H9 (cell line): ENCODE measurements around the gene MED31. TPM values are rescaled to one million over a fixed set of nuclear protein-coding genes. Genes with fewer than 3 reads are reported as not detected.

Experiments used
- DNase-seq: peaks from one replicate; pipeline ENCODE4 v3.0.0-alpha.2; 2017
- H2AFZ ChIP-seq: one replicate; pipeline ENCODE4 v1.6.1; 2013; ENCODE audit warnings: mild to moderate bottlenecking, low read length, control low read depth, moderate library complexity
- H2AK5ac ChIP-seq: 2 replicates; pipeline ENCODE4 v1.6.1; 2013; ENCODE audit warnings: low read length, control low read depth, mixed read lengths; ENCODE audit not compliant: insufficient read length
- H2BK120ac ChIP-seq: one replicate; pipeline ENCODE4 v1.6.1; 2013; ENCODE audit warnings: low read depth, mild to moderate bottlenecking, low read length, control low read depth, inconsistent platforms; ENCODE audit not compliant: poor library complexity, severe bottlenecking
- H2BK12ac ChIP-seq: 2 replicates; pipeline ENCODE4 v1.6.1; 2013; ENCODE audit warnings: low read length, control low read depth, mixed read lengths, low read depth; ENCODE audit not compliant: insufficient read length
- H2BK15ac ChIP-seq: 2 replicates; pipeline ENCODE4 v1.6.1; 2013; ENCODE audit warnings: low read depth, low read length, control low read depth
- H2BK20ac ChIP-seq: one replicate; pipeline ENCODE4 v1.6.1; 2013; ENCODE audit warnings: low read depth, mild to moderate bottlenecking, low read length, control low read depth, inconsistent platforms; ENCODE audit not compliant: poor library complexity, severe bottlenecking
- H2BK5ac ChIP-seq: 2 replicates; pipeline ENCODE4 v1.6.1; 2013; ENCODE audit warnings: low read length, control low read depth, mixed read lengths; ENCODE audit not compliant: insufficient read length
- H3K14ac ChIP-seq: 2 replicates; pipeline ENCODE4 v1.6.1; 2013; ENCODE audit warnings: low read length, control low read depth; ENCODE audit not compliant: insufficient read depth
- H3K18ac ChIP-seq: 2 replicates; pipeline ENCODE4 v1.6.1; 2013; ENCODE audit warnings: low read depth, mild to moderate bottlenecking, mixed read lengths, low read length, control low read depth; ENCODE audit not compliant: insufficient read length
- H3K23ac ChIP-seq: 2 replicates; pipeline ENCODE4 v1.6.1; 2013; ENCODE audit warnings: low read length, control low read depth, mixed read lengths, low read depth; ENCODE audit not compliant: insufficient read length
- H3K23me2 ChIP-seq: 2 replicates; pipeline ENCODE4 v1.6.1; 2013; ENCODE audit warnings: low read depth, mild to moderate bottlenecking, mixed read lengths, low read length, control low read depth; ENCODE audit not compliant: insufficient read length, poor library complexity, severe bottlenecking
- H3K27ac ChIP-seq: 2 replicates; pipeline ENCODE4 v1.5.1; 2013; ENCODE audit warnings: low read length, control low read depth, mixed read lengths, low read depth; ENCODE audit not compliant: insufficient read length
- H3K27me3 ChIP-seq: 2 replicates; pipeline ENCODE4 v1.6.1; 2013; ENCODE audit warnings: low read length, control low read depth, inconsistent platforms; ENCODE audit not compliant: insufficient read depth
- H3K4ac ChIP-seq: 2 replicates; pipeline ENCODE4 v1.6.1; 2013; ENCODE audit warnings: low read depth, mild to moderate bottlenecking, control low read depth, inconsistent platforms, low read length, moderate library complexity
- H3K4me1 ChIP-seq: 2 replicates; pipeline ENCODE4 v1.6.1; 2013; ENCODE audit warnings: low read length, control low read depth, inconsistent platforms; ENCODE audit not compliant: insufficient read depth
- H3K4me2 ChIP-seq: 2 replicates; pipeline ENCODE4 v1.6.1; 2013; ENCODE audit warnings: low read length, control low read depth, mixed read lengths; ENCODE audit not compliant: insufficient read length, insufficient read depth
- H3K56ac ChIP-seq: 2 replicates; pipeline ENCODE4 v1.6.1; 2013; ENCODE audit warnings: low read depth, mild to moderate bottlenecking, mixed read lengths, low read length, control low read depth; ENCODE audit not compliant: insufficient read length
- H3K79me1 ChIP-seq: 2 replicates; pipeline ENCODE4 v1.6.1; 2013; ENCODE audit warnings: low read depth, mild to moderate bottlenecking, moderate library complexity, low read length, control low read depth, inconsistent platforms; ENCODE audit not compliant: insufficient read depth, poor library complexity, severe bottlenecking
- H3K79me2 ChIP-seq: 2 replicates; pipeline ENCODE4 v1.6.1; 2013; ENCODE audit warnings: low read length, control low read depth, inconsistent platforms; ENCODE audit not compliant: insufficient read depth
- H3K9ac ChIP-seq: 2 replicates; pipeline ENCODE4 v1.6.1; 2013; ENCODE audit warnings: low read length, control low read depth, mixed read lengths; ENCODE audit not compliant: insufficient read length; ENCODE audit errors: extremely low read depth
- H3K9me3 ChIP-seq: one replicate; pipeline ENCODE4 v1.6.1; 2013; ENCODE audit warnings: low read depth, low read length, inconsistent platforms; ENCODE audit not compliant: control insufficient read depth
- H3T11ph ChIP-seq: one replicate; pipeline ENCODE4 v1.6.1; 2013; ENCODE audit warnings: mild to moderate bottlenecking, low read length, control low read depth, inconsistent platforms
- H4K20me1 ChIP-seq: one replicate; pipeline ENCODE4 v1.6.1; 2013; ENCODE audit not compliant: control insufficient read depth, insufficient read length, insufficient read depth
- H4K5ac ChIP-seq: 2 replicates; pipeline ENCODE4 v1.6.1; 2013; ENCODE audit warnings: low read depth, mild to moderate bottlenecking, mixed read lengths, low read length, control low read depth; ENCODE audit not compliant: insufficient read length
- H4K8ac ChIP-seq: replicated peaks from 2 replicates; pipeline ENCODE4 v1.6.1; 2013; ENCODE audit warnings: low read length, control low read depth, mixed read lengths, low read depth; ENCODE audit not compliant: insufficient read length
- H4K91ac ChIP-seq: 2 replicates; pipeline ENCODE4 v1.6.1; 2013; ENCODE audit warnings: low read depth, mild to moderate bottlenecking, moderate library complexity, mixed read lengths, low read length, control low read depth; ENCODE audit not compliant: insufficient read length
- H3K27ac Mint-ChIP-seq, 3 experiments: 2 replicates in 2 of 3; 3 replicates in 1 of 3; pipeline ENCODE4 v1.8.0; 2020 to 2021; ENCODE audit warnings: mixed read lengths in 3 of 3, mild to moderate bottlenecking in 1 of 3, moderate library complexity in 1 of 3
- H3K27me3 Mint-ChIP-seq: 2 replicates; pipeline ENCODE4 v1.8.0; 2021; ENCODE audit warnings: low read depth, mild to moderate bottlenecking, moderate library complexity, mixed read lengths
- H3K36me3 Mint-ChIP-seq, 3 experiments: 2 replicates in 2 of 3; 3 replicates in 1 of 3; pipeline ENCODE4 v1.8.0; 2020 to 2021; ENCODE audit warnings: low read depth in 3 of 3, mixed read lengths in 3 of 3; ENCODE audit not compliant: insufficient read depth in 1 of 3
- H3K4me1 Mint-ChIP-seq, 2 experiments: 2 replicates each; pipeline ENCODE4 v1.8.0; 2020; ENCODE audit warnings: mixed read lengths in 2 of 2
- H3K4me3 Mint-ChIP-seq, 2 experiments: 2 replicates in 1 of 2; 3 replicates in 1 of 2; pipeline ENCODE4 v1.8.0; 2020 to 2021; ENCODE audit warnings: mild to moderate bottlenecking in 2 of 2, mixed read lengths in 2 of 2, moderate library complexity in 1 of 2
- H3K9me3 Mint-ChIP-seq, 2 experiments: 2 replicates in 1 of 2; 3 replicates in 1 of 2; pipeline ENCODE4 v1.8.0; 2020; ENCODE audit warnings: mild to moderate bottlenecking in 2 of 2, mixed read lengths in 2 of 2, moderate library complexity in 1 of 2
- CTCF ChIP-seq: fragments of 200-600 bp; sonication (generic); conservative IDR thresholded peaks from 3 replicates; pipeline ENCODE4 v1.8.0; 2021; ENCODE audit warnings: antibody characterized with exemption, mild to moderate bottlenecking
- WGBS: extraction: QIAGEN DNeasy Blood & Tissue Kit; methylation state at CpG from one replicate; pipeline ENCODE4 v1.1.7; 2013; ENCODE audit warnings: missing lambda C conversion rate, low lambda C conversion rate, mixed read lengths; ENCODE audit not compliant: insufficient read length; ENCODE audit errors: extremely low coverage; 5-methylcytosine and 5-hydroxymethylcytosine counted together
- total RNA-seq: library from RNA; stranded (reverse); gene quantifications from 2 replicates; pipeline ENCODE4 v1.2.1, GENCODE V29; 2021

The MED31 gene
- total RNA-seq, 1 experiment from 2014 or later: 11.8 TPM

- Histone ChIP-seq H2BK5ac (no peak overlapping the region), H2AK5ac (no peak overlapping the region), H4K91ac (no peak overlapping the region), H2BK12ac (no peak overlapping the region), H3K4me2 (no peak overlapping the region), H4K8ac (no peak overlapping the region), H2BK120ac (no peak overlapping the region), H4K5ac (no peak overlapping the region), H3K14ac (no peak overlapping the region), H3K4me1 (no peaks in the 10 kb centered on the region), H2BK15ac (no peak overlapping the region), H3T11ph (no peak overlapping the region), H3K23me2 (peaks cover 18% of the 10 kb centered on the region), H3K27ac (no peak overlapping the region), H3K9ac (no peak overlapping the region), H2AFZ (no peak overlapping the region), H3K27me3 (no peaks in the 10 kb centered on the region), H3K9me3 (no peaks in the 10 kb centered on the region), H3K79me1 (no peaks in the 10 kb centered on the region), H3K79me2 (peaks cover 2% of the 10 kb centered on the region; the same call in 1 of the 2 replicates), H3K4ac (no peak overlapping the region), H3K18ac (no peak overlapping the region), H3K23ac (no peak overlapping the region), H4K20me1 (no peaks in the 10 kb centered on the region), H2BK20ac (no peak overlapping the region), H3K56ac (no peak overlapping the region)
- Mint-ChIP-seq H3K27me3 (no peaks in the 10 kb centered on the region; the same call in 1 of the 2 replicates), H3K36me3 (peaks cover 24 to 30% (median 28%) of the 10 kb centered on the region in 3 experiments), H3K4me3 (peak overlapping the region in 1 of 2 experiments; percentile 4; a peak in 1 of 5 replicates), H3K9me3 (no peaks in the 10 kb centered on the region), H3K4me1 (peaks cover 12 to 14% of the 10 kb centered on the region in 2 experiments), H3K27ac (peak overlapping the region in 2 of 3 experiments; percentile 35 to 73; a peak in 4 of 7 replicates)
- WGBS: no CpG with 5 or more reads among the region's 17 CpGs
- no peak for DNase-seq
- no peak for TF ChIP-seq CTCF
These were observed 14.6 kb downstream of the MED31 start for GRCh38 chr17:6636616-6637457.
